HFFc6 (cell line): Measurements from ENCODE around the gene KCNAB1. TPM values are rescaled to one million over a fixed set of nuclear protein-coding genes. Genes with fewer than 3 reads are reported as not detected.

Experiments used
- DNase-seq: peaks from one replicate; pipeline ENCODE4 v3.0.0-alpha.2; 2018
- H3K27ac Mint-ChIP-seq: 2 replicates; pipeline ENCODE4 v1.8.0; 2020; ENCODE audit warnings: mild to moderate bottlenecking, mixed read lengths
- H3K27me3 Mint-ChIP-seq: 2 replicates; pipeline ENCODE4 v1.8.0; 2021; ENCODE audit warnings: mild to moderate bottlenecking, moderate library complexity, mixed read lengths; ENCODE audit not compliant: insufficient read depth
- H3K36me3 Mint-ChIP-seq: 2 replicates; pipeline ENCODE4 v1.8.0; 2021; ENCODE audit warnings: low read depth, mixed read lengths
- H3K4me1 Mint-ChIP-seq: 2 replicates; pipeline ENCODE4 v1.8.0; 2020; ENCODE audit warnings: low read depth, mixed read lengths
- H3K4me3 Mint-ChIP-seq: 2 replicates; pipeline ENCODE4 v1.8.0; 2020; ENCODE audit warnings: mild to moderate bottlenecking, moderate library complexity, mixed read lengths
- H3K9me3 Mint-ChIP-seq: 2 replicates; pipeline ENCODE4 v1.8.0; 2020; ENCODE audit warnings: mild to moderate bottlenecking, mixed read lengths
- CTCF ChIP-seq: fragments of 200-600 bp; sonication (generic); IDR thresholded peaks from 2 replicates; pipeline ENCODE4 v1.5.0; 2021; ENCODE audit warnings: antibody characterized with exemption, mild to moderate bottlenecking
- total RNA-seq, 6 experiments: library from RNA; stranded (reverse); fragmentation: NEBNext Ultra II Directional; extraction: Animal tissue kit (Norgen Biotek cat#: 25700); gene quantifications; 2 replicates in 1 of 6; 3 replicates in 5 of 6; pipeline ENCODE4 v1.2.3, GENCODE V29; 2021

Gene KCNAB1
- total RNA-seq, 6 experiments from 2014 or later = not detected

- Mint-ChIP-seq H3K36me3 (no peaks in the 10 kb centered on the region), H3K27ac (no peak overlapping the region), H3K9me3 (no peaks in the 10 kb centered on the region), H3K4me1 (no peaks in the 10 kb centered on the region), H3K4me3 (no peak overlapping the region), H3K27me3 (peaks cover 9% of the 10 kb centered on the region)
- DNase-seq = no peak
- no peak for TF ChIP-seq CTCF
Observed at GRCh38 chr3:156412600-156412999, 292.2 kb downstream of the KCNAB1 start.

- H3K27ac Mint-ChIP-seq = no peak overlapping the region
- no peak for DNase-seq
- H3K4me3 Mint-ChIP-seq = no peak overlapping the region
- no peak for TF ChIP-seq CTCF
- H3K27me3 Mint-ChIP-seq = peaks cover 9% of the 10 kb centered on the region
- no peaks in the 10 kb centered on the region for H3K9me3 Mint-ChIP-seq
- no peaks in the 10 kb centered on the region for H3K36me3 Mint-ChIP-seq
- H3K4me1 Mint-ChIP-seq = no peaks in the 10 kb centered on the region
Observed at GRCh38 chr3:156413293-156413892, 293.0 kb downstream of the KCNAB1 start.

- no peak for DNase-seq
- Mint-ChIP-seq H3K36me3 (no peaks in the 10 kb centered on the region), H3K27me3 (peaks cover 7% of the 10 kb centered on the region), H3K9me3 (no peaks in the 10 kb centered on the region), H3K4me1 (no peaks in the 10 kb centered on the region), H3K27ac (no peak overlapping the region), H3K4me3 (no peak overlapping the region)
- no peak for TF ChIP-seq CTCF
Observed at GRCh38 chr3:156416846-156417558, 296.6 kb downstream of the KCNAB1 start.

GRCh38 chr3:156417559-156418132 is 297.3 kb downstream of the KCNAB1 start:
- Mint-ChIP-seq H3K36me3 (no peaks in the 10 kb centered on the region), H3K9me3 (no peaks in the 10 kb centered on the region), H3K4me3 (no peak overlapping the region), H3K27ac (no peak overlapping the region), H3K4me1 (no peaks in the 10 kb centered on the region), H3K27me3 (peaks cover 7% of the 10 kb centered on the region)
- no peak for DNase-seq
- no peak for TF ChIP-seq CTCF

GRCh38 chr3:156418428-156418827 is 298.1 kb downstream of the KCNAB1 start:
- Mint-ChIP-seq H3K27me3 (peaks cover 7% of the 10 kb centered on the region), H3K27ac (no peak overlapping the region), H3K4me3 (no peak overlapping the region), H3K4me1 (no peaks in the 10 kb centered on the region), H3K9me3 (no peaks in the 10 kb centered on the region), H3K36me3 (no peaks in the 10 kb centered on the region)
- no peak for TF ChIP-seq CTCF
- DNase-seq = no peak
